Activated CD4-positive, alpha-beta T cell treated with anti-CD3 and anti-CD28 coated beads, Interleukin-2, amount 10 ng/mL, durations not matched to agents 7 days and 5 days (primary cell): ENCODE data around the gene OTOA. TPM values are rescaled to one million over a fixed set of nuclear protein-coding genes. Genes with fewer than 3 reads are reported as not detected.
A peak's percentile ranks its signal among the peaks of the same experiment; 100 is the strongest.
"Not testable (repeated sequence)": the region's sequence is repeated elsewhere in the genome, so short reads cannot be mapped to it uniquely, and the experiment has no call there.

Experiments used
- CTCF ChIA-PET: fragments of 350-600 bp; sonication (Branson Sonifier 250); formaldehyde crosslinking; loops from one replicate; lab custom pipeline; 2021; ENCODE audit warnings: antibody characterized with exemption; lab: Charles Lee
- POLR2A ChIA-PET: fragments of 350-600 bp; sonication (Branson Sonifier 250); formaldehyde crosslinking; loops from one replicate; lab custom pipeline; 2021; ENCODE audit warnings: antibody characterized with exemption; lab: Charles Lee
- DNase-seq: peaks from one replicate; pipeline ENCODE4 v3.0.0-alpha.2; 2020
- H3K27ac Mint-ChIP-seq: one replicate; pipeline ENCODE4 v1.8.0; 2021; ENCODE audit warnings: mild to moderate bottlenecking, moderate library complexity, mixed read lengths
- H3K27me3 Mint-ChIP-seq: one replicate; pipeline ENCODE4 v1.8.0; 2021; ENCODE audit warnings: mixed read lengths
- H3K36me3 Mint-ChIP-seq: one replicate; pipeline ENCODE4 v1.8.0; 2021; ENCODE audit warnings: low read depth, mixed read lengths
- H3K4me1 Mint-ChIP-seq: one replicate; pipeline ENCODE4 v1.8.0; 2021; ENCODE audit warnings: mixed read lengths
- H3K4me3 Mint-ChIP-seq: one replicate; pipeline ENCODE4 v1.8.0; 2021; ENCODE audit warnings: mild to moderate bottlenecking, moderate library complexity, mixed read lengths
- H3K9me3 Mint-ChIP-seq: one replicate; pipeline ENCODE4 v1.8.0; 2021; ENCODE audit warnings: mixed read lengths
- total RNA-seq, 2 experiments: library from RNA; stranded (reverse); gene quantifications; one replicate each; pipeline ENCODE4 v1.2.3, GENCODE V29; 2021

Gene OTOA
- total RNA-seq, 2 experiments from 2014 or later = 0.17 TPM; not detected in 1

DNA sequence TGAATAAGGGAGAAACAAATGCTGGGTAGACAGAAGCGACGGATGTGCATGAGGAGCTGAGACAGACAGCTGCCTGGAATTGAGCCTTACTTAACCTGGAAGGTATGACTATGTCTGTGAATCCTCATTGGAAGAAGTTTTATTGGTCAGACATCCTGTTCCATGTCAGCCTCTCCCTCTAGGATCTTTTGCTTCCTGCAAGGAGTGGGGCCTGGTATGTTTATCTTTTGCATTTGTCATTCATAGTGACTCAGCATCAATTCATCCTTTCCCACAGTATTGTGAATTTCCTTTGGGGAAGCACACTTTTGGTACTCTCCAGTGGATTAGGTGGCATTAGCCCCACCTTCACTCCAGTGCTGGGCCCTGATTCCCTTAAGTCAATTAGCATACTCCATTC lies 105.5 kb downstream of the OTOA start:
- H3K27me3 Mint-ChIP-seq, H3K9me3 Mint-ChIP-seq, H3K36me3 Mint-ChIP-seq, H3K27ac Mint-ChIP-seq, H3K4me3 Mint-ChIP-seq, H3K4me1 Mint-ChIP-seq, POLR2A ChIA-PET, DNase-seq, CTCF ChIA-PET: not testable (repeated sequence)

DNA sequence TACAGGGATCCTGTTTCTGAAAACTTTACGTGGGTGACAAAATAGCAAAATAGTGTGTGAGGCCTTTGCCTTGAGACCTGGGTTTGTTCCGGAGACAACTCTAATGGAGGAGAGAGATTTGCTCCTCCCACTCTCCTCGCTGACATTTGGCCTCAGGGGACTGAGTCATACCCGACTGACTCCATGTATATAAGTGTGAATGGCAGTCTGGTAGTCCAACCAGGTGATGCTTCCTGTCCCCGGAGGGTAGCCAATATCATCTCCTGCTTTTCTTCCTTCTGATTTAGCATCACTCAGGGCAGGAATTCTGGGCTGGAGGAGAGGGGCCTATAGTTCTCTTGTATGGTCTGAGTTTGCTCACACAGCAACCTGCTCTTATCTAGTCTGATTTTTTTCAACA lies 106.8 kb downstream of the OTOA start:
- H3K4me1 Mint-ChIP-seq, DNase-seq, H3K36me3 Mint-ChIP-seq, H3K9me3 Mint-ChIP-seq, H3K27ac Mint-ChIP-seq, CTCF ChIA-PET, H3K4me3 Mint-ChIP-seq, H3K27me3 Mint-ChIP-seq, POLR2A ChIA-PET: not testable (repeated sequence)

DNA sequence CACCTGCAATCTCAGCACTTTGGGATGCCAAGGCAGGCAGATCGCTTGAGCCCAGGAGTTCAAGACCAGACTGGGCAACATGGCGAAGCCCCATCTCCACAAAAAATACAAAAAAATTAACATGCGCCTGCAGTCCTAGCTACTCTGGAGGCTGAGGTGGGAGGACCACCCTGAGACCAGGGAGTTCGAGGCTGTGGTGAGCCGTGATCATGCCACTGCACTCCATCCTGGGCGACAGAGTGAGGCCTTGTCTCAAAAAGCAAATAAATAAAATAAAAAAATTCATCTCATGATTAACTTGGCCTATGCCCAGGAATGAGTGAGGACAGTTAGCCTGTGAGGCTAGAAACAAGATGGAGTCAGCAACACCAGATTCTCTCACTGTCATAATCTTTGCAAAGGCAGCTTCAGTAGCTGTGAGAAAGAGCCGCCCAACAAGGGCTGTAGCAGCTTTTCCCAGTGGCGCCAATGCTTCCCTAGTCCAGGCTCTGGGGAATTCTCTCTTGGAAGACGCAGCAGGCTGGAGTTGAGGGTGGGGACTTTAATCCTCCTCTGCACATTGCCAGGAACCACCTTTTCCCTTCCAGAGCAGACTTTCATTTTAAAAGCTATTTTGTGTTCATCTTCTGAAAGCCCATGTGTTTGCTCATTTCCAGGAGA lies 108.9 kb downstream of the OTOA start:
- DNase-seq, H3K9me3 Mint-ChIP-seq, H3K4me1 Mint-ChIP-seq, POLR2A ChIA-PET, H3K27me3 Mint-ChIP-seq, H3K4me3 Mint-ChIP-seq, H3K36me3 Mint-ChIP-seq, CTCF ChIA-PET, H3K27ac Mint-ChIP-seq: not testable (repeated sequence)

DNA sequence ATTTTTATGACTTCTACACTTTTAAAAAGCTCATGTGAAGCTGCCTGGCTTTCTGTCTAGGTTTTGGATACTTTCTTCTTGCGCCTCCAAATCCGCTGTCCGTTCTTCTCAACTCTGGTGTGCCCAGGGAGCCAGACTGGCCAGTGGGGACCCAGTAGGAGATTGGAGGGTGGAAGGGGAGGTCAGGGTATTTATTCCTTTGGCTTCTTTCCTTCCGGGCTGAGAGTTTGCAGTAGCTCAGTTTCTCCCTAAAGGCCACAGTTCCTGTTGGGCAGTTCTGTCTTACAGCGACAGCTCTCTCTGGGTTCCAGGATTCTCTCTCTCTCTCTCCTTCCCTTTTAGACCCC lies 109.4 kb downstream of the OTOA start:
- H3K27me3 Mint-ChIP-seq, H3K4me1 Mint-ChIP-seq, H3K36me3 Mint-ChIP-seq, H3K27ac Mint-ChIP-seq, H3K9me3 Mint-ChIP-seq, DNase-seq, POLR2A ChIA-PET, CTCF ChIA-PET, H3K4me3 Mint-ChIP-seq: not testable (repeated sequence)

- H3K27ac Mint-ChIP-seq, CTCF ChIA-PET, POLR2A ChIA-PET, H3K4me1 Mint-ChIP-seq, DNase-seq, H3K27me3 Mint-ChIP-seq, H3K4me3 Mint-ChIP-seq, H3K9me3 Mint-ChIP-seq, H3K36me3 Mint-ChIP-seq: not testable (repeated sequence)
Measured at GRCh38 chr16:21780525-21780924, 116.8 kb downstream of the OTOA start.

- H3K4me3 Mint-ChIP-seq, CTCF ChIA-PET, H3K4me1 Mint-ChIP-seq, POLR2A ChIA-PET, H3K27me3 Mint-ChIP-seq, H3K27ac Mint-ChIP-seq, DNase-seq, H3K36me3 Mint-ChIP-seq, H3K9me3 Mint-ChIP-seq: not testable (repeated sequence)
Measured at GRCh38 chr16:21790506-21790905, 126.7 kb downstream of the OTOA start.

DNA sequence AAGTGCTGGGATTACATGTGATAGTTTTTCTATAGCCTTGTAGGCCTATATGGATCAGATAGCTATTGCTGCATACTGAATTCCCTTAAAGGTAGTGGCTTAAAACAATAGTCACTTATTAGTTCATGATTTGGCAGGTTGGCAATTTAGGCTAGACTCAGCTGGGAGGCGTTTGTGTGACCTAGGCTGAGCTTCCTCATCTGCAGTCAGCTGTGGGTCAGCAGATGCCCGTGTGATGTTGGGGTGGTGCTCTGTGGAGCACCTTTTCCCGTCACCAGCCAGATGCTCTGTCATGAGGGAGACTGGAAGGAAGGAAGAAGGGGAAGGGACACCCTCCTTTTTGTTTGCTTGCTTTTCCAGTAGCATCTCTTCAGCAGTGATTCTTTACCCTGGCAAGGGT lies 129.5 kb downstream of the OTOA start:
- POLR2A ChIA-PET, H3K27ac Mint-ChIP-seq, H3K27me3 Mint-ChIP-seq, CTCF ChIA-PET, H3K36me3 Mint-ChIP-seq, H3K9me3 Mint-ChIP-seq, H3K4me1 Mint-ChIP-seq, DNase-seq, H3K4me3 Mint-ChIP-seq: not testable (repeated sequence)

DNA sequence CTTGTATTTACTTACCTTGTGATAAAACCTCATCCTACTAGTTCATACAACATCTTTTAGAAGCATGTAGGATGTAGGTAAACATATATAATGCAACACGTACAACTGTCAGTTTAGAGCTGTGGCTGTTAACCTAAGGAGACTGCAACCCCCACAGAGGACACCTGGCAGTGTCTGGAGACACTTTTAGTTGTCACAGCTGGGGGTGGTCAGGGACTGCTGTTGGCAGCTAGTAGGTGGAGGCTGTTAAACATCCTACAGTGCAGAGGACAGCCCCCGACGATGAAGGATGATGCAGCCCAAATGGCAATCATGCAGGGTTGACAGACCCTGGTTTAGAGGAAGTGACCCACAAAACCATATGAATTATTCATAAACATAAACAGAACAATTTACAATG lies 134.8 kb downstream of the OTOA start:
- H3K27ac Mint-ChIP-seq, DNase-seq, CTCF ChIA-PET, POLR2A ChIA-PET, H3K4me1 Mint-ChIP-seq, H3K4me3 Mint-ChIP-seq, H3K27me3 Mint-ChIP-seq, H3K9me3 Mint-ChIP-seq: not testable (repeated sequence)
- H3K36me3 Mint-ChIP-seq = peaks cover 11% of the 10 kb centered on the region

- H3K27me3 Mint-ChIP-seq, POLR2A ChIA-PET, H3K4me1 Mint-ChIP-seq, H3K4me3 Mint-ChIP-seq, H3K9me3 Mint-ChIP-seq, H3K27ac Mint-ChIP-seq: not testable (repeated sequence)
- DNase-seq = peak; percentile 21
- peaks cover 10% of the 10 kb centered on the region for H3K36me3 Mint-ChIP-seq
- CTCF ChIA-PET = interaction anchor here (0.7 to 0.8 kb wide), 2 partner anchors 91 to 156 kb away, joined by 3 read pairs; no protein-coding TSS in a partner anchor
Measured at GRCh38 chr16:21801538-21802374, 138.0 kb downstream of the OTOA start.

DNA sequence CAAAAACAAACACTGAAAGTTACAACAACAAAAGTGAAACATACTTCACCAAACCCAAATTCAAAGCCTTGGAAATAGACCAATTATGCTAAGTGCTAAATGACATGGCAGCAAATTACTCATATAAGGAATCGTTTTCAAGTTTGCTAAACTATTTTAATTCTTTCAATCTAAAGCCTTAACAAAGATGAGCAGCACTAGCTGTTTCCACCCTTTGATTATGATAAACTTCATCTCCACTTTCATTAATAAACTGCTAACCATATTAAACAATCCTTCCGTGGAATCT lies 138.6 kb downstream of the OTOA start:
- H3K4me3 Mint-ChIP-seq, H3K4me1 Mint-ChIP-seq, H3K27me3 Mint-ChIP-seq, H3K27ac Mint-ChIP-seq, H3K9me3 Mint-ChIP-seq, DNase-seq, POLR2A ChIA-PET: not testable (repeated sequence)
- CTCF ChIA-PET = interaction anchor here (0.7 to 0.8 kb wide), 2 partner anchors 92 to 157 kb away, joined by 3 read pairs; no protein-coding TSS in a partner anchor
- peaks cover 10% of the 10 kb centered on the region for H3K36me3 Mint-ChIP-seq

Other genes with a start within 250 kb of the OTOA start
- gene METTL9, start 64.4 kb upstream of the OTOA start, total RNA-seq = 10 to 100 TPM; 82.1 to 87.1 TPM
- under 1 TPM; 0.15 to 0.25 TPM for gene IGSF6, start 11.4 kb upstream of the OTOA start, total RNA-seq
- gene NPIPB4, start 193.8 kb downstream of the OTOA start, total RNA-seq = 100 to 1,000 TPM; 148 to 169 TPM